ENCODE results near the gene PRKG1. TPM values are rescaled to one million over a fixed set of nuclear protein-coding genes. Genes with fewer than 3 reads are reported as not detected.
A peak's percentile ranks its signal among the peaks of the same experiment; 100 is the strongest.

The PRKG1 gene
- total RNA-seq, 1 donor from 2014 or later, result 26.4 TPM

- Histone ChIP-seq H3K4me2 (no peak overlapping the region), H3K79me2 (ENCODE audit: low read depth) (no peaks in the 10 kb centered on the region), H3K27ac (no peak overlapping the region), H3K4me3 (no peak overlapping the region), H3K27me3 (no peaks in the 10 kb centered on the region), H3K4me1 (peaks cover 10% of the 10 kb centered on the region), H3K9me3 (ENCODE audit: low read depth) (no peaks in the 10 kb centered on the region), H3F3A (ENCODE audit: low read depth) (no peaks in the 10 kb centered on the region), H3K9ac (no peak overlapping the region), H2AFZ (replicated peaks) (no peak overlapping the region), H3K36me3 (no peaks in the 10 kb centered on the region), H4K20me1 (ENCODE audit: low read depth) (no peaks in the 10 kb centered on the region)
- Mint-ChIP-seq H3K36me3 (no peaks in the 10 kb centered on the region), H3K9me3 (no peaks in the 10 kb centered on the region), H3K4me3 (no peak overlapping the region), H3K27ac (no peak overlapping the region), H3K27me3 (ENCODE audit: insufficient read depth, low read depth) (no peaks in the 10 kb centered on the region), H3K4me1 (peaks cover 5% of the 10 kb centered on the region)
- DNase-seq (ENCODE audit: low spot score), result no peak
- TF ChIP-seq EZH2phosphoT487 (IDR thresholded peaks at IDR 0.05), result no peak
- TF ChIP-seq CTCF (IDR thresholded peaks at IDR 0.05), result no peak
- TF ChIP-seq EZH2 (IDR thresholded peaks at IDR 0.05), result no peak
Observed at GRCh38 chr10:52063159-52063558, 988.9 kb downstream of the PRKG1 start.

DNA sequence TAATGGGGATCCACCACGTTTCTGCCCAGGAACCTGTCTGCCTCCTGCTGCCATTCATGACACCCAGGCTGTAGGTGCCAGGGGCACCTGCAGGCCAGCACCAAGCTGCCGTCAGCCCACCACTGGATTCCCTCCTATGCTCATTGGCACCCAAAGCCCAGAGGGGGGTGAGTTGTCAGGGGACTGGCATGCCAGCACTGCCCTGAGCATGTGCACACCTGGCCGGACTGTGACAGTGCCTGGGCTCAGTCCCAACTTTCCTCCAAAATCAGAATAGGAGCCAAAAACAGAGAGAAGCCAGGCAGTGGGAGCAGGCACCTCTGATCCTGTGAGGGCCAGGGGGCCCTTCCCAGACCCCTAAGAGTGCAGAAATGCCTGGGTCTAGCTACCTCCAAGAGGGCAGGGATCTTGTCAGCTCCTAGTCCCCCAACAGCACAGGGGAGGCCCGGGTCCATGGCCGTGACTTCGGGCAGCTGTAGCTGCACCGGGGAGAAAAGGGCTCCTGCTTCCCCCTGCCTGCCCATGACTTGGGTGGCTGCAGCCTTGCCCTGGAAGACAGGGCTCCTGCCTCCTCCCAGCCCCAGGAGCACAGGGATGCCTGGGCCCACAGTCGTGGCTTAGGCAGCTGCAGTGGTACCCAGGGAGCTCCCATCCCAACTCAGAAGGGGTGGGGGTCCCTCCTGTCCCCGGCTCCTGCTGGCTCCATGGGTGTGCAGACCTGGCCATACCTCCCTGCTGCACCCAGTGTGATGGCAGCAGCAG is 990.0 kb downstream of the PRKG1 start:
- no peak for DNase-seq (ENCODE audit: low spot score)
- no peaks in the 10 kb centered on the region for H3F3A ChIP-seq (ENCODE audit: low read depth)
- no peaks in the 10 kb centered on the region for H3K36me3 ChIP-seq
- H2AFZ ChIP-seq (replicated peaks), result no peak overlapping the region
- Mint-ChIP-seq H3K36me3 (no peaks in the 10 kb centered on the region), H3K27ac (no peak overlapping the region), H3K4me1 (peaks cover 5% of the 10 kb centered on the region), H3K27me3 (ENCODE audit: insufficient read depth, low read depth) (no peaks in the 10 kb centered on the region), H3K4me3 (no peak overlapping the region), H3K9me3 (no peaks in the 10 kb centered on the region)
- peaks cover 10% of the 10 kb centered on the region for H3K4me1 ChIP-seq
- H3K27me3 ChIP-seq, result no peaks in the 10 kb centered on the region
- no peak overlapping the region for H3K4me3 ChIP-seq
- H3K9me3 ChIP-seq (ENCODE audit: low read depth), result no peaks in the 10 kb centered on the region
- no peak overlapping the region for H3K27ac ChIP-seq
- H4K20me1 ChIP-seq (ENCODE audit: low read depth), result no peaks in the 10 kb centered on the region
- no peaks in the 10 kb centered on the region for H3K79me2 ChIP-seq (ENCODE audit: low read depth)
- no peak overlapping the region for H3K9ac ChIP-seq
- H3K4me2 ChIP-seq, result no peak overlapping the region
- TF ChIP-seq EZH2 (IDR thresholded peaks at IDR 0.05) (no peak), EZH2phosphoT487 (IDR thresholded peaks at IDR 0.05) (no peak)

DNA sequence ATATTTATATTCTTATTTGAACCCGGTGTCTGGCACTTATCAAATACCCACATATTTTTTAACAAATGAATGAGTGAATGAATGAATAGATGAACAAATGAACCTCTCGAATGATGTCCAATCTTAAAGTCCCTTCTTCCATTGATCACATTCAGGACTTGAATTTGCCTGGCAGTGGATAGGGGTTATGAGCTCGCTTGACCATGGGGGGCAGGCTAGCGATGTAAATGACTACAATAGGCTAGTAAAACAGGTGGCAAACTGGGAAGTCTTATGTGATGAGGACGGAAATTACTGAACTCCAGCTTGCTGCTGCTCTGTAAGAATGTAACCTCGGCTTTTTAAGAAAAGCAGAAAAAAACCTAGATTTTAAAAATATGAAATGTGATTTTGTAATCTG is 992.1 kb downstream of the PRKG1 start:
- Histone ChIP-seq H3K36me3 (no peaks in the 10 kb centered on the region), H3K79me2 (ENCODE audit: low read depth) (no peaks in the 10 kb centered on the region), H3K9ac (no peak overlapping the region), H2AFZ (replicated peaks) (no peak overlapping the region), H3K27ac (no peak overlapping the region), H3K4me1 (peaks cover under 1% of the 10 kb centered on the region), H3K4me3 (no peak overlapping the region), H3K4me2 (no peak overlapping the region), H3K9me3 (ENCODE audit: low read depth) (no peaks in the 10 kb centered on the region), H3F3A (ENCODE audit: low read depth) (no peaks in the 10 kb centered on the region), H4K20me1 (ENCODE audit: low read depth) (no peaks in the 10 kb centered on the region), H3K27me3 (no peaks in the 10 kb centered on the region)
- DNase-seq (ENCODE audit: low spot score), result peak; percentile 43
- Mint-ChIP-seq H3K27me3 (ENCODE audit: insufficient read depth, low read depth) (no peaks in the 10 kb centered on the region), H3K36me3 (no peaks in the 10 kb centered on the region), H3K9me3 (no peaks in the 10 kb centered on the region), H3K27ac (no peak overlapping the region), H3K4me3 (no peak overlapping the region), H3K4me1 (no peaks in the 10 kb centered on the region)
- no peak for TF ChIP-seq EZH2phosphoT487 (IDR thresholded peaks at IDR 0.05)
- no peak for TF ChIP-seq EZH2 (IDR thresholded peaks at IDR 0.05)
- TF ChIP-seq CTCF (IDR thresholded peaks at IDR 0.05), result peak; percentile 35

GRCh38 chr10:52068485-52068884 is 994.2 kb downstream of the PRKG1 start:
- Mint-ChIP-seq H3K4me3 (no peak overlapping the region), H3K27me3 (ENCODE audit: insufficient read depth, low read depth) (no peaks in the 10 kb centered on the region)

More at GRCh38 chr10:52068485-52068884, 994.2 kb downstream of the PRKG1 start:
- TF ChIP-seq EZH2 (IDR thresholded peaks at IDR 0.05), result no peak
- no peak for TF ChIP-seq EZH2phosphoT487 (IDR thresholded peaks at IDR 0.05)
- no peak for TF ChIP-seq CTCF (IDR thresholded peaks at IDR 0.05)
- no peaks in the 10 kb centered on the region for H3K4me1 Mint-ChIP-seq
- no peak overlapping the region for H3K27ac Mint-ChIP-seq
- Histone ChIP-seq H3F3A (ENCODE audit: low read depth) (no peaks in the 10 kb centered on the region), H3K9me3 (ENCODE audit: low read depth) (no peaks in the 10 kb centered on the region), H4K20me1 (ENCODE audit: low read depth) (no peaks in the 10 kb centered on the region), H3K27ac (no peak overlapping the region), H2AFZ (replicated peaks) (no peak overlapping the region), H3K27me3 (no peaks in the 10 kb centered on the region), H3K36me3 (no peaks in the 10 kb centered on the region), H3K79me2 (ENCODE audit: low read depth) (no peaks in the 10 kb centered on the region), H3K4me1 (no peaks in the 10 kb centered on the region), H3K4me3 (no peak overlapping the region), H3K4me2 (no peak overlapping the region), H3K9ac (no peak overlapping the region)
- H3K36me3 Mint-ChIP-seq, result no peaks in the 10 kb centered on the region
- no peak for DNase-seq (ENCODE audit: low spot score)
- no peaks in the 10 kb centered on the region for H3K9me3 Mint-ChIP-seq
